HFFc6 (cell line): ENCODE data around the gene TAL2. TPM values are rescaled to one million over a fixed set of nuclear protein-coding genes. Genes with fewer than 3 reads are reported as not detected.

ENCODE experiments used
- DNase-seq: peaks from one replicate; pipeline ENCODE4 v3.0.0-alpha.2; 2018
- H3K27ac Mint-ChIP-seq: 2 replicates; pipeline ENCODE4 v1.8.0; 2020; ENCODE audit warnings: mild to moderate bottlenecking, mixed read lengths
- H3K27me3 Mint-ChIP-seq: 2 replicates; pipeline ENCODE4 v1.8.0; 2021; ENCODE audit warnings: mild to moderate bottlenecking, moderate library complexity, mixed read lengths; ENCODE audit not compliant: insufficient read depth
- H3K36me3 Mint-ChIP-seq: 2 replicates; pipeline ENCODE4 v1.8.0; 2021; ENCODE audit warnings: low read depth, mixed read lengths
- H3K4me1 Mint-ChIP-seq: 2 replicates; pipeline ENCODE4 v1.8.0; 2020; ENCODE audit warnings: low read depth, mixed read lengths
- H3K4me3 Mint-ChIP-seq: 2 replicates; pipeline ENCODE4 v1.8.0; 2020; ENCODE audit warnings: mild to moderate bottlenecking, moderate library complexity, mixed read lengths
- H3K9me3 Mint-ChIP-seq: 2 replicates; pipeline ENCODE4 v1.8.0; 2020; ENCODE audit warnings: mild to moderate bottlenecking, mixed read lengths
- long read RNA-seq: library from polyadenylated mRNA; unstranded; transcript quantifications from one replicate; pipeline ENCODE4 v2.0.0, GENCODE V29; 2019
- total RNA-seq, 6 experiments: library from RNA; stranded (reverse); fragmentation: NEBNext Ultra II Directional; extraction: Animal tissue kit (Norgen Biotek cat#: 25700); gene quantifications; 2 replicates in 1 of 6; 3 replicates in 5 of 6; pipeline ENCODE4 v1.2.3, GENCODE V29; 2021
- TF ChIP-seq, protein P1 (sequence below): fragments of 200-600 bp; sonication (generic); IDR thresholded peaks from 2 replicates; pipeline ENCODE4 v1.5.0; 2021; ENCODE audit warnings: antibody characterized with exemption, mild to moderate bottlenecking

The TAL2 gene
- not detected for total RNA-seq
- long read RNA-seq = 0 reads

DNA sequence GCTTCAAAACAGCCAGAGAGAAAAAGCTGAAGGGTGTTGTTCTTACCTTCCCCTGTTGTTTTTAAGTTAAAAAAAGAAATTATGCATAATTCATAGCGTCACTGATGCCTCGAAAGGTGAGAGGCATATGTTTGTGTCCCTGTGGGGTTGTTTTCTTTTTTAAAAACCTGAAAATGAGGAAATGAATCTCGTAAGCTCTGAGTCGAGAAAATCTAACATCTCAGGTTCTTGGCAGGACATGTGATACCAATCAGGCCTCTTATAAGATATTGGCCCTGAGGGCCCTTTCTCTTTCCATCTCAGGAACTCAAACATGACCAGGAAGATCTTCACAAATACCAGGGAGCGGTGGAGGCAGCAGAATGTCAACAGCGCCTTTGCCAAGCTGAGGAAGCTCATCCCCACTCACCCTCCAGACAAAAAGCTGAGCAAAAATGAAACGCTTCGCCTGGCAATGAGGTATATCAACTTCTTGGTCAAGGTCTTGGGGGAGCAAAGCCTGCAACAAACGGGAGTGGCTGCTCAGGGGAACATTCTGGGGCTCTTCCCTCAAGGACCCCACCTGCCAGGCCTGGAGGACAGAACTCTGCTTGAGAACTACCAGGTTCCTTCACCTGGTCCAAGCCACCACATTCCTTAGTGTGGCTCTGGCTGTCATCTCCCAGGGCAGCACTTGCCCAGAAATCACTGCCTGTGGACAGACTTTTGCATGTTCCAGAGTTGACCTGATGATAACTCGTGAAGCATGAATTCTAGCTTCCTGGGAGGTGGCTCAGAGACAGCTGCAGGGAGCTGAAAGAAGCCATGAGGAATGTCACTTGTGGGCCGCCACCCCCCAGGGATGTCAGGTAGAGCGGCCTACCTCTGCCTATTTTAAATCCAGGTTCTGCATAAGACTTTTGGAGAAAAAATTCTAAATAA is at the start of gene TAL2:
Gene TAL2 (plus strand): TSS at position 274 of the 921 bp plus-strand sequence. CDS start 40 bp downstream, at position 314.
- H3K4me1 Mint-ChIP-seq = no peaks in the 10 kb centered on the region; the same call in 1 of the 2 replicates
- H3K27ac Mint-ChIP-seq = no peak within 1 kb of the TSS
- H3K9me3 Mint-ChIP-seq = no peaks in the 10 kb centered on the region
- no peak for DNase-seq
- H3K27me3 Mint-ChIP-seq = peaks cover 5% of the 10 kb centered on the region
- TF ChIP-seq, protein P1, sequence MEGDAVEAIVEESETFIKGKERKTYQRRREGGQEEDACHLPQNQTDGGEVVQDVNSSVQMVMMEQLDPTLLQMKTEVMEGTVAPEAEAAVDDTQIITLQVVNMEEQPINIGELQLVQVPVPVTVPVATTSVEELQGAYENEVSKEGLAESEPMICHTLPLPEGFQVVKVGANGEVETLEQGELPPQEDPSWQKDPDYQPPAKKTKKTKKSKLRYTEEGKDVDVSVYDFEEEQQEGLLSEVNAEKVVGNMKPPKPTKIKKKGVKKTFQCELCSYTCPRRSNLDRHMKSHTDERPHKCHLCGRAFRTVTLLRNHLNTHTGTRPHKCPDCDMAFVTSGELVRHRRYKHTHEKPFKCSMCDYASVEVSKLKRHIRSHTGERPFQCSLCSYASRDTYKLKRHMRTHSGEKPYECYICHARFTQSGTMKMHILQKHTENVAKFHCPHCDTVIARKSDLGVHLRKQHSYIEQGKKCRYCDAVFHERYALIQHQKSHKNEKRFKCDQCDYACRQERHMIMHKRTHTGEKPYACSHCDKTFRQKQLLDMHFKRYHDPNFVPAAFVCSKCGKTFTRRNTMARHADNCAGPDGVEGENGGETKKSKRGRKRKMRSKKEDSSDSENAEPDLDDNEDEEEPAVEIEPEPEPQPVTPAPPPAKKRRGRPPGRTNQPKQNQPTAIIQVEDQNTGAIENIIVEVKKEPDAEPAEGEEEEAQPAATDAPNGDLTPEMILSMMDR = no peak
- no peaks in the 10 kb centered on the region for H3K36me3 Mint-ChIP-seq
- H3K4me3 Mint-ChIP-seq = no peak within 1 kb of the TSS

DNA sequence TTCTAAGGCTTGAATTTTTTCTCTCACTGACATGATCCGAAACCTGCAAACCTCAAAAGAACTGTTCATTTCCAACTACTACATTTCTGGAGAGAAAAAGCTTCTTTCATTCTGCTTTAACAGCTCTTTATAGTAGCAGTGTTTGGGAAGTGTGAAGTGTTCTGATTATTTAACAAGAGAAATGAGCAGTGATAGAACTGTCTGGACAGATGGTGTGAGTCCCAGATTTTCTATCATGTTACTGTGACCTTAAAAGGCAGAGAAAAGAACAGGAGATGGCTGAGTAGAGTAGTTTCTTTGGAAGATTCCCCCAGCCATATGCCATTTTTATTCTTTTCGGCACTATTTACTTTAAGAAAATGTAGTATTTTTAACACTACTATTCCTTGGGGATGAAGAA is 41.3 kb upstream of the TAL2 start:
- H3K27ac Mint-ChIP-seq = no peak overlapping the region
- no peak overlapping the region for H3K4me3 Mint-ChIP-seq
- TF ChIP-seq, protein P1 = no peak
- H3K4me1 Mint-ChIP-seq = no peaks in the 10 kb centered on the region
- no peaks in the 10 kb centered on the region for H3K36me3 Mint-ChIP-seq
- no peaks in the 10 kb centered on the region for H3K9me3 Mint-ChIP-seq
- no peaks in the 10 kb centered on the region for H3K27me3 Mint-ChIP-seq
- no peak for DNase-seq

DNA sequence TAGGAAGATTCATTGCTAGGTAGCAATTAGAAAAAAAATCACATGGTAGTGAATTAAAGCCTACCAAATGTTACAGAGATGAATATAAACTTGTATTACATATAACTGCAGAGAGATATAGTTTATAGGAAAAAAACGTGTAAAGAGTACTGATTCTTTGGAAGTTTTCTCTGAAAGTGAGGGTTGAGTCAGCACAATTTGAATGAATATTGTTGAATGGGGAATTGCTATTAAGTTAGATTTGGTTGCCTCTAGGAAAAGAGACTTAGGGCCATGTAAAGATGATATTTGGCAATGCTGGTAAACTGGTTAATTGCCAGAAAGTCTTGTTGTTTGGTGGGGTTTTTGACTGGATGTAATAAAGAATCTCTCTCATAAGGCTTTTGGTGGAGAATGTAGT is 37.2 kb upstream of the TAL2 start:
- H3K4me1 Mint-ChIP-seq = no peaks in the 10 kb centered on the region
- TF ChIP-seq, protein P1 = no peak
- H3K9me3 Mint-ChIP-seq = no peaks in the 10 kb centered on the region
- no peak overlapping the region for H3K4me3 Mint-ChIP-seq
- DNase-seq = no peak
- H3K27me3 Mint-ChIP-seq = no peaks in the 10 kb centered on the region
- H3K36me3 Mint-ChIP-seq = peaks cover 18% of the 10 kb centered on the region
- no peak overlapping the region for H3K27ac Mint-ChIP-seq

DNA sequence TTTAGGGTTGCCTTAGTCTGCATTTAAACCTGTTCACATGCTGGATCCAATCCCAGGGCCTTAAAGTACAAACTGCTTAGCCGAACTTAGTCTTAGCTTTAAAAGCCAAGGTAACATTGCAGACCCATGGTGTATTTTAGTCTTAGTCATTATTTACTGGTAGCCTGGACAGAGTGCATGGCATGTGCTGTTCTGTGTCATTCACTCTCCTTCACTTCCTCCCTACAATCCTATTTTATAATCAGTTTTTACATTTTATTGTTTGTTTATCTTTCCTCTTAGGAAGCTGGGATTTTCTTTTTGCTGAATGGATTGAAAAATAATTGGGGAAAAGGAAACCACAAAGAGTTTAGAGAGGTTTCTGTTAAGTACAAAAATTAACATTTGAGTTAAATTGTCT is 29.4 kb upstream of the TAL2 start:
- Mint-ChIP-seq H3K36me3 (peaks cover 19% of the 10 kb centered on the region), H3K4me3 (no peak overlapping the region), H3K4me1 (no peaks in the 10 kb centered on the region), H3K9me3 (no peaks in the 10 kb centered on the region), H3K27me3 (no peaks in the 10 kb centered on the region), H3K27ac (no peak overlapping the region)
- TF ChIP-seq, protein P1 = no peak
- no peak for DNase-seq

DNA sequence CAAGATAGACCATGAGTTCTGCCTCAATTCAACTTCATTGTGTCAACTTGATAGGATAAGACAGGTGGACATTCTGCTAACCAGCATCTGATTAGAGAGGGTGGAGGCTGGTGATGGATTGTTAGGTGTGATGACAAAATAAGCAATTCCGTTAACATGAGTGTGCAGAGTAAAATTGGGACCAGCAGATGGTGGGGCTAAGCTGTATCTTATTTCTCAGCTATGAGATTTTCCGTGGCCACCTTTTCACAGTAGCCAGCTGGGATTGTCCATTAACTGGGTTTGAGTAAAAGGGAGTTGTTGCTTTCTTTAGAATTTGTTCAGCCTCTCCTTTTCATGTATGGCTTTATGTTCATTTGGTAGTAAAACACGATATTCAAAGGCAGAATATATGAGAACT is 28.8 kb upstream of the TAL2 start:
- TF ChIP-seq, protein P1 = no peak
- Mint-ChIP-seq H3K4me1 (no peaks in the 10 kb centered on the region), H3K27ac (no peak overlapping the region), H3K4me3 (no peak overlapping the region), H3K36me3 (peaks cover 18% of the 10 kb centered on the region), H3K9me3 (no peaks in the 10 kb centered on the region), H3K27me3 (no peaks in the 10 kb centered on the region)
- DNase-seq = no peak
